GM13976 (cell line): Measurements from ENCODE around the gene ETNK2.

Experiments used
- DNase-seq: peaks from one replicate; pipeline ENCODE4 v3.0.0; 2012; ENCODE audit warnings: low spot score
- in situ Hi-C: fragments of 300-500 bp; cut with MboI; formaldehyde crosslinking; loops from one replicate; pipeline ENCODE4 v1.12.0; 2022; ENCODE audit warnings: low sequenced_read_pairs, mixed read lengths, inconsistent platforms; ENCODE audit not compliant: unreplicated experiment
- TF ChIP-seq, protein P1 (sequence below): IDR thresholded peaks from 2 replicates; pipeline ENCODE4 v1.5.1; 2012; ENCODE audit warnings: borderline replicate concordance, mild to moderate bottlenecking; ENCODE audit not compliant: insufficient read depth; ENCODE audit errors: extremely low read depth, missing control alignments, control extremely low read depth

Gene ETNK2

DNA sequence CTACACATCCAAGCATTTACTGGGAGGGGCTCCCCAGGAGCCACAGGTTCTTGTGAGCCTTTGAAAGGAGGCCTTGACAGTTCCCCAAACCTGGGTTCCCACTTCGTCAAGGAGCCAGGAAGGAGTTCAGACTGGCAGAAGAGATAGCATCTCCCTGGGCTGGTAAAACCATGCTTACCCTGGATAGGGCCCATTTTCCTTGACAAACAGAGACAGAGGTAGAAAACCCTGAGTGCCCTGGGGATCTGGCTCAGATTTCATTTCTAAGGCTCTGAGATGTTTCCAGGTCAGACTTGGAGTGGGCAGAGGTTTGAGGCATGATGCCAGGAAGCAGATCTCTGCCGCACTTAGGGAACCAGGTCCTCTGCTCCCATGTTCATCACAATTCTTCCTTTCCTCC is 2.7 kb downstream of the ETNK2 start:
- in situ Hi-C loops: no loop called here
- TF ChIP-seq, protein P1, sequence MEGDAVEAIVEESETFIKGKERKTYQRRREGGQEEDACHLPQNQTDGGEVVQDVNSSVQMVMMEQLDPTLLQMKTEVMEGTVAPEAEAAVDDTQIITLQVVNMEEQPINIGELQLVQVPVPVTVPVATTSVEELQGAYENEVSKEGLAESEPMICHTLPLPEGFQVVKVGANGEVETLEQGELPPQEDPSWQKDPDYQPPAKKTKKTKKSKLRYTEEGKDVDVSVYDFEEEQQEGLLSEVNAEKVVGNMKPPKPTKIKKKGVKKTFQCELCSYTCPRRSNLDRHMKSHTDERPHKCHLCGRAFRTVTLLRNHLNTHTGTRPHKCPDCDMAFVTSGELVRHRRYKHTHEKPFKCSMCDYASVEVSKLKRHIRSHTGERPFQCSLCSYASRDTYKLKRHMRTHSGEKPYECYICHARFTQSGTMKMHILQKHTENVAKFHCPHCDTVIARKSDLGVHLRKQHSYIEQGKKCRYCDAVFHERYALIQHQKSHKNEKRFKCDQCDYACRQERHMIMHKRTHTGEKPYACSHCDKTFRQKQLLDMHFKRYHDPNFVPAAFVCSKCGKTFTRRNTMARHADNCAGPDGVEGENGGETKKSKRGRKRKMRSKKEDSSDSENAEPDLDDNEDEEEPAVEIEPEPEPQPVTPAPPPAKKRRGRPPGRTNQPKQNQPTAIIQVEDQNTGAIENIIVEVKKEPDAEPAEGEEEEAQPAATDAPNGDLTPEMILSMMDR: no peak
- DNase-seq: no peak

GRCh38 chr1:204147406-204148383 is 4.1 kb downstream of the ETNK2 start:
- in situ Hi-C loops: no loop called here
- DNase-seq: no peak

DNA sequence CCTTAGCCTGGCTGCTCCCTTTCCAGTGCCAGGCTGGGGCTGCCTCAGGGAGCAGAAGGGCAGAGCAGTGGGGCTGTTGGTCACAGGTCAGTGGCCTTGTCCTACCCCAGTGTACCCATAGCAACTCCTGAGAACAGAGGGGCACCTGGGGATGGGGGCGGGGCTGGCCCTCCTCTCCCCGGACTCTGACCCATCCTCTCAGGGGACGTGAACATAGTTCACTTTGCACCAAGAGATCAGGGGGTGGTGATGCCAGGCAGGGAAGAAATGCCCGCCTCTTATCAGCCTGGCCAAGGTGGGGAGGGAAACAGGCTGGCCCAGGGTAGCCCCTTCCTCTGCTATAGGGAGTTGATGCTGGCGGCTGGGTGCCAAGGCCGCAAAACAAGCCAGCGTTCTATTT is 4.9 kb downstream of the ETNK2 start:
- in situ Hi-C loops: no loop called here
- DNase-seq: no peak
- TF ChIP-seq, protein P1: no peak

More at GRCh38 chr1:204147406-204148383, 4.1 kb downstream of the ETNK2 start:
- TF ChIP-seq, protein P1: no peak

- DNase-seq: no peak
- in situ Hi-C loops: no loop called here
- TF ChIP-seq, protein P1: no peak
Observed at GRCh38 chr1:204146309-204146708, 5.5 kb downstream of the ETNK2 start.

DNA sequence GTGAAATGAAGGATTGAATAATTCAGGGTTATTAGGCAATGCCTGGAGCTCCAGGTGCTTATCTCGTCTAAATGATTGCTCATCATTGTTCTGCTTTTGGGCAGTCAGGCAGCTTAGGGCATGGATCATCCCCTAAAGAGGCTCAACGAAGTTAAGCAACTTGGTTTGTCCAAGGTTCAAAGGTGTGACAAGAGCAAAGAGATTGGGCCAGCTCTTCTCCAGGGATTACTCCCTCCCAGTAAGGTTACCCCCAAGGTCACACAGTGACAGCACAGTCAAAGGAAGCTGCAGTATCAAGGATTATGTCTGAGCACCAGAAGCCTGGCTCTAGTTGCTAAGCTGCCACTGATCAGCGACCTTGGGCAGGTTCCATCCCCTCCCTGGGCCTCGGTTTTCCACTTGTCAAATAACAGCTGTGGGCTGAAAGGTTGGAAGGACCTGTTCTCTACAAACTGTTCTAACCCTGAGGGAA is 6.8 kb downstream of the ETNK2 start:
- TF ChIP-seq, protein P1: no peak
- in situ Hi-C loops: no loop called here
- no peak for DNase-seq

DNA sequence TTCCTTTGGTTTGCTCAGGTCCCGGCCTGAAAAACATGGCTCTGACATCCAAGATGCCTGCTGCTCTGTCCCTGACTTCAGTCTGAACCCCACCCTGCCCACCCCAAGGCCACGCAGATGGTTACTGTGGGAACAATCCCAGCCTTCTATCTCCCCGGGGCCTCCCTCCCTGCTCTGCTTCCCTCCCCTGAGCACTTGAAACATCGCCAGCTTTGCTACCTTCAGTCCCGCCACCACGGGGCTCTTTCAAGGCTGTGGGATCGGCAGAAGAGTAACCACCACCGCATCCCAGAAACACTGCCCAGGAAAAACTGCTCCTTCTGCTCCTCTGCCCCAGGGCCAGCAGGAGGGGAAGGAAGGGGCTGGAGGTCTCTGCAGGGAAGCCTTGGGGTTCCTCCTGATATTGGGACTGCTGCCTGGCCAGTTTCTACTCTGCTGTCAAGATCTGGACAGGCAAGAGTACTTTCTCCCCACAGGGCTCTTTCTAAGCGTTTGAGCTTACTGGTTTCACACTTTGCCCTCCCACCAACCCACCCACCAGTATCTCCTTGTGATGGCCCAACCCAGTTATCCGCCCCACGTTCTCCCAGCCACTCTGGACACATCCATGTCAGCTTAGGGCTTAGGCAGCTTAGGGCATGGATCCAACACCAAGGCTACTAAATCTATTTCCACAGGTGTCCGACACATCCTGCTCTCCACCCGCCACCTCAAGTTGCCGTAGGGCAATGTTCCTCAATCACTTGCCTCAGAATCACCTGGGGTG is 8.4 kb downstream of the ETNK2 start:
- DNase-seq: no peak
- in situ Hi-C loops: no loop called here
- TF ChIP-seq, protein P1: no peak
